ENCODE data around the gene POLR3K.

The POLR3K gene

GRCh38 chr16:53346-54236 lies at the start of gene POLR3K, which contains the start of gene SNRNP25:
TSS of gene POLR3K (minus strand) at chr16:53608. CDS start at chr16:53586, 22 bp downstream.
TSS of gene SNRNP25 (plus strand) at chr16:53828. CDS start at chr16:54017, 189 bp downstream.
- peak; percentile 100 for DNase-seq

- DNase-seq = no peak
Observed at GRCh38 chr16:102060-102855, 48.9 kb upstream of the POLR3K start.

- DNase-seq = no peak
Observed at GRCh38 chr16:101586-101985, 48.2 kb upstream of the POLR3K start.

- no peak for DNase-seq
Observed at GRCh38 chr16:100989-101388, 47.6 kb upstream of the POLR3K start.

GRCh38 chr16:97822-98221 lies 44.4 kb upstream of the POLR3K start:
- DNase-seq = no peak

- peak; percentile 93 for DNase-seq
Observed at GRCh38 chr16:96935-97381, 43.5 kb upstream of the POLR3K start.

- DNase-seq = no peak
Observed at GRCh38 chr16:94918-95265, 41.5 kb upstream of the POLR3K start.

- DNase-seq = no peak
Observed at GRCh38 chr16:92431-93339, 39.3 kb upstream of the POLR3K start.

- DNase-seq = no peak
Observed at GRCh38 chr16:91484-91883, 38.1 kb upstream of the POLR3K start.

GRCh38 chr16:89391-90302 lies 36.2 kb upstream of the POLR3K start:
- DNase-seq = no peak

GRCh38 chr16:88613-89012 lies 35.2 kb upstream of the POLR3K start:
- DNase-seq = no peak

GRCh38 chr16:86483-86952 lies 33.1 kb upstream of the POLR3K start:
- no peak for DNase-seq

GRCh38 chr16:85865-86264 lies 32.5 kb upstream of the POLR3K start:
- no peak for DNase-seq

GRCh38 chr16:85407-85782 lies 32.0 kb upstream of the POLR3K start:
- DNase-seq = no peak

GRCh38 chr16:84718-85406 lies 31.5 kb upstream of the POLR3K start:
- peak; percentile 65 for DNase-seq

- DNase-seq = peak; percentile 32
Observed at GRCh38 chr16:83781-84615, 30.6 kb upstream of the POLR3K start.

GRCh38 chr16:83060-83603 lies 29.7 kb upstream of the POLR3K start:
- no peak for DNase-seq

GRCh38 chr16:79151-80054 lies 26.0 kb upstream of the POLR3K start:
- no peak for DNase-seq

Measured in RPMI8226 (cell line).